HG02588 (cell line): ENCODE results near the gene CCDC32.

Source experiments
- ATAC-seq: cut with Tn5 transposase; IDR thresholded peaks from one replicate; pipeline ENCODE4 v1.9.1; 2021; ENCODE audit warnings: mild to moderate bottlenecking, moderate library complexity; ENCODE audit not compliant: unreplicated experiment

Gene CCDC32

GRCh38 chr15:40567111-40567510, 2.3 kb upstream of the CCDC32 start:
- ATAC-seq: no peak

GRCh38 chr15:40565333-40566238, 744 bp upstream of the CCDC32 start:
- no peak for ATAC-seq

GRCh38 chr15:40563426-40563825, 1.4 kb downstream of the CCDC32 start:
- no peak for ATAC-seq

- no peak for ATAC-seq
These were observed 2.2 kb downstream of the CCDC32 start for GRCh38 chr15:40562691-40563090.

- ATAC-seq: no peak
These were observed 5.7 kb downstream of the CCDC32 start for GRCh38 chr15:40558952-40559742.

- ATAC-seq: no peak
These were observed 9.0 kb downstream of the CCDC32 start for GRCh38 chr15:40555876-40556275.

- no peak for ATAC-seq
These were observed 10.7 kb downstream of the CCDC32 start for GRCh38 chr15:40554161-40554525.

- peak; percentile 80 for ATAC-seq
These were observed 14.4 kb downstream of the CCDC32 start for GRCh38 chr15:40550341-40551037.

- ATAC-seq: no peak
These were observed 14.9 kb downstream of the CCDC32 start for GRCh38 chr15:40549894-40550293.

GRCh38 chr15:40548610-40549009, 16.2 kb downstream of the CCDC32 start:
- ATAC-seq: no peak

- no peak for ATAC-seq
These were observed 19.4 kb downstream of the CCDC32 start for GRCh38 chr15:40545457-40545856.

- peak; percentile 72 for ATAC-seq
These were observed 21.1 kb downstream of the CCDC32 start for GRCh38 chr15:40543631-40544294.

- ATAC-seq: no peak
These were observed 21.8 kb downstream of the CCDC32 start for GRCh38 chr15:40543082-40543481.

GRCh38 chr15:40538976-40539375, 25.9 kb downstream of the CCDC32 start:
- no peak for ATAC-seq

GRCh38 chr15:40536501-40536900, 28.3 kb downstream of the CCDC32 start:
- ATAC-seq: no peak

- ATAC-seq: no peak
These were observed 30.5 kb downstream of the CCDC32 start for GRCh38 chr15:40534371-40534770.

GRCh38 chr15:40533763-40534364, 31.0 kb downstream of the CCDC32 start:
- no peak for ATAC-seq

GRCh38 chr15:40528801-40529200, 36.0 kb downstream of the CCDC32 start:
- ATAC-seq: no peak

- ATAC-seq: no peak
These were observed 39.0 kb downstream of the CCDC32 start for GRCh38 chr15:40525855-40526254.

- no peak for ATAC-seq
These were observed 41.2 kb downstream of the CCDC32 start for GRCh38 chr15:40523611-40524010.
